NCI-H1092 treated with DMSO at 0.1 percent for 48 hours (cell line): ENCODE measurements around the gene DRD1.
A peak's percentile ranks its signal among the peaks of the same experiment; 100 is the strongest.

ENCODE experiments used
- DNase-seq: peaks from one replicate; lab custom pipeline; 2025; lab: John Stamatoyannopoulos, UW

Gene DRD1

GRCh38 chr5:175444060-175444904 is at the start of gene DRD1:
Gene DRD1, minus strand, starts transcription at chr5:175444182. Its CDS starts 1,083 bp downstream, at chr5:175443099.
- no peak for DNase-seq

GRCh38 chr5:175493726-175494125 is 49.7 kb upstream of the DRD1 start:
- DNase-seq = no peak

- no peak for DNase-seq
These were observed 49.3 kb upstream of the DRD1 start for GRCh38 chr5:175493260-175493659.

GRCh38 chr5:175491223-175491622 is 47.2 kb upstream of the DRD1 start:
- DNase-seq = no peak

GRCh38 chr5:175489693-175490443 is 45.9 kb upstream of the DRD1 start:
- DNase-seq = no peak

- DNase-seq = no peak
These were observed 43.7 kb upstream of the DRD1 start for GRCh38 chr5:175487514-175488222.

- DNase-seq = no peak
These were observed 41.6 kb upstream of the DRD1 start for GRCh38 chr5:175485631-175486030.

GRCh38 chr5:175484829-175485228 is 40.8 kb upstream of the DRD1 start:
- DNase-seq = no peak

GRCh38 chr5:175484322-175484721 is 40.3 kb upstream of the DRD1 start:
- DNase-seq = no peak

GRCh38 chr5:175483337-175483736 is 39.4 kb upstream of the DRD1 start:
- DNase-seq = no peak

GRCh38 chr5:175479125-175479881 is 35.3 kb upstream of the DRD1 start:
- DNase-seq = peak; percentile 15

GRCh38 chr5:175478384-175479124 is 34.6 kb upstream of the DRD1 start, which contains the start of gene SFXN1:
Gene SFXN1, plus strand, starts transcription at chr5:175478560. Its CDS starts 13,544 bp downstream, at chr5:175492104.
- peak; percentile 48 for DNase-seq

- DNase-seq = no peak
These were observed 34.0 kb upstream of the DRD1 start for GRCh38 chr5:175478008-175478383.

GRCh38 chr5:175477440-175477839 is 33.5 kb upstream of the DRD1 start:
- no peak for DNase-seq

GRCh38 chr5:175475248-175475647 is 31.3 kb upstream of the DRD1 start:
- no peak for DNase-seq

- no peak for DNase-seq
These were observed 28.4 kb upstream of the DRD1 start for GRCh38 chr5:175472378-175472777.

GRCh38 chr5:175471628-175472027 is 27.6 kb upstream of the DRD1 start:
- no peak for DNase-seq

GRCh38 chr5:175471196-175471595 is 27.2 kb upstream of the DRD1 start:
- no peak for DNase-seq

GRCh38 chr5:175470781-175471180 is 26.8 kb upstream of the DRD1 start:
- DNase-seq = no peak

GRCh38 chr5:175469916-175470315 is 25.9 kb upstream of the DRD1 start:
- no peak for DNase-seq

- DNase-seq = no peak
These were observed 24.9 kb upstream of the DRD1 start for GRCh38 chr5:175468892-175469291.
